ENCODE results near the gene C1orf21.

C1orf21 gene

DNA sequence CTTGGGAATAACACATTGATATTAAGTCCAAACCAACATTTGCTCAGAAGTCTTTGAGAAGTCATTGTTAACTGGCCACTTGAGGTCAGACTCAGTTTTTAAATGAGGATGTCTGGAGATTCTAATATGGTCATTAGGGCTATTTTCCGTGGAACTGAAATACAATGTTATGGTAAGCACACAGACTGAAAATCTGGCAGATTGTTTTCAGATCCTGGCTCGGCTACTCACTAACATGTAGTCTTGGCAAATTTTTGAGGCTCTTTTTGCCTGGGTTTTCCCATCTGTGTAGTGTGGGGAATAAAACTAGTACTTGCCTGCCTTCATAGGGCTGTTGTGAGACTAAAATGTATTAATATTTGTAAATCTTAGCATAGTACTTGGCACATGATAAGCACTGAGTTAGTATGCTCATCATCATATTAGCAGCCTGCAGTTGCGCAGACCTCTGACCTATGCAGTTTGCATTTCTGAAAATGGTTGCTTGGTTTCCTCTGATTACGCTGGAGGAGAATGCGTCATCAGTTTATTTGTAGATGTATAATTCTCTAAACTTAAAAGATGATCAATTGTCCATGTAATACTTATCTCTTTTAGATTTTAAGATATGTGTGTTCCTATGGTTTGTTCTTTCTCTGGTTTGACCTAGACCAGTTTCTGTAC, 100.8 kb downstream of the C1orf21 start:
- no peak overlapping the region for H3K4me3 ChIP-seq (ENCODE audit: low read length)
- TF ChIP-seq, protein P1, sequence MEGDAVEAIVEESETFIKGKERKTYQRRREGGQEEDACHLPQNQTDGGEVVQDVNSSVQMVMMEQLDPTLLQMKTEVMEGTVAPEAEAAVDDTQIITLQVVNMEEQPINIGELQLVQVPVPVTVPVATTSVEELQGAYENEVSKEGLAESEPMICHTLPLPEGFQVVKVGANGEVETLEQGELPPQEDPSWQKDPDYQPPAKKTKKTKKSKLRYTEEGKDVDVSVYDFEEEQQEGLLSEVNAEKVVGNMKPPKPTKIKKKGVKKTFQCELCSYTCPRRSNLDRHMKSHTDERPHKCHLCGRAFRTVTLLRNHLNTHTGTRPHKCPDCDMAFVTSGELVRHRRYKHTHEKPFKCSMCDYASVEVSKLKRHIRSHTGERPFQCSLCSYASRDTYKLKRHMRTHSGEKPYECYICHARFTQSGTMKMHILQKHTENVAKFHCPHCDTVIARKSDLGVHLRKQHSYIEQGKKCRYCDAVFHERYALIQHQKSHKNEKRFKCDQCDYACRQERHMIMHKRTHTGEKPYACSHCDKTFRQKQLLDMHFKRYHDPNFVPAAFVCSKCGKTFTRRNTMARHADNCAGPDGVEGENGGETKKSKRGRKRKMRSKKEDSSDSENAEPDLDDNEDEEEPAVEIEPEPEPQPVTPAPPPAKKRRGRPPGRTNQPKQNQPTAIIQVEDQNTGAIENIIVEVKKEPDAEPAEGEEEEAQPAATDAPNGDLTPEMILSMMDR (conservative IDR thresholded peaks at IDR 0.05; ENCODE audit: low read depth, low read length) = no peak
- no peak for DNase-seq (ENCODE audit: low read depth)

DNA sequence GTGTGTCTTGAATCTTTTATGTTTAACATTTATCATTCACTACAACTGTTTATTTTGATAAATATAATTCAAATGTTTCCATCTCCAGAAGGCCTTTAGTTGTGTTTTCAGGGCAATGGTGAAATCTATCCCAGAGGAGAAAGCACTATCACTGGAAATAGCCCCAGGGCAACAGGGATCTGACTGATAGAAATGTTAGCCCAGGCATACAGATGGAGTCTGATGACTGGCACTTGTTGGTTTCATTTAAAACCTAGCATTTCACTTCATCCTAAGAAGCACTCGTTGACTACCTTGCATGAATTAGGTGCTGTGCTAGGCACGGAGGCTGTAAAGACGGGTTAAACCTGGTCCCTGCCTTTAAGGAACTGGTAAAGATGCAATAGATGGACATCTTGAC, 103.1 kb downstream of the C1orf21 start:
- no peak overlapping the region for H3K4me3 ChIP-seq (ENCODE audit: low read length)
- DNase-seq (ENCODE audit: low read depth) = no peak
- TF ChIP-seq, protein P1 (conservative IDR thresholded peaks at IDR 0.05; ENCODE audit: low read depth, low read length) = no peak

DNA sequence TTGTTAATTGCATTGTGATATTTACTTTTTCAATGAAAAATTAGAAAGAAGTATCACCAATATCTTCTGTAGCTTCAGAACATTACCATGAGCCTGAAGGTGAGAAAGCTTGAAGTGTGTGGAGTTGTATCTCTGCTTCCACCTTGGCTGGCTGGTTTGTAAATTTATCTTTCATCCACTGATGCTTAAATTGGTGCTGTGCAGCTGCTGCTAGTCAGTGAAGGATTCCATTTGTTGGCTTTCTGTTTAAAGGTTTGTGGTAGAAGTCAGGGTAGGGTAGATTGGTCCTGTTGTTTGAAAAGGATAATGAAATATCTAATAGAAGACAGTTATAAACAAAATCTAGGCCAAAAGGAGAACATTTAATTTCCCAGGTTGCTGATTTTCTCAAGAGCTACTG, 105.7 kb downstream of the C1orf21 start:
- TF ChIP-seq, protein P1 (conservative IDR thresholded peaks at IDR 0.05; ENCODE audit: low read depth, low read length) = no peak
- DNase-seq (ENCODE audit: low read depth) = no peak
- H3K4me3 ChIP-seq (ENCODE audit: low read length) = no peak overlapping the region

DNA sequence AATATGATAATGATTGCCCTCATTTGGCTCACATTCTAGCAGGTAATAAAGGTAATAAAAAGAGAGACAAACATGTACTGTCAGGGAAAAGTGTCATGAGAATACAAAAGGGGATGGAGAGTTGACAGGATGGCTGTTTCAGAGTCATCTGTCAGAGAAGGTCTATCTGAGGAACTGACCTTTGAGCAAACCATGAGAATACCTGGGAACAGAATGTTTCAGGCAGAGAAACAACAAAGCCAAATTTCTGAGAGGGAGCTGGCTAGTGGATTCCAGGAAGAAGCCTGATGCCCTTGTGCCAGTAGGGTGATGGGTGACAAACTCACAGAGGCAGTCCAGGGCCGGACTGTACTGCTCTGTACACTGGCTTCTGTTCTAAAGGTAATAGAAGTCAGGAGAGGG, 107.2 kb downstream of the C1orf21 start:
- H3K4me3 ChIP-seq (ENCODE audit: low read length) = no peak overlapping the region
- no peak for DNase-seq (ENCODE audit: low read depth)
- TF ChIP-seq, protein P1 (conservative IDR thresholded peaks at IDR 0.05; ENCODE audit: low read depth, low read length) = no peak

DNA sequence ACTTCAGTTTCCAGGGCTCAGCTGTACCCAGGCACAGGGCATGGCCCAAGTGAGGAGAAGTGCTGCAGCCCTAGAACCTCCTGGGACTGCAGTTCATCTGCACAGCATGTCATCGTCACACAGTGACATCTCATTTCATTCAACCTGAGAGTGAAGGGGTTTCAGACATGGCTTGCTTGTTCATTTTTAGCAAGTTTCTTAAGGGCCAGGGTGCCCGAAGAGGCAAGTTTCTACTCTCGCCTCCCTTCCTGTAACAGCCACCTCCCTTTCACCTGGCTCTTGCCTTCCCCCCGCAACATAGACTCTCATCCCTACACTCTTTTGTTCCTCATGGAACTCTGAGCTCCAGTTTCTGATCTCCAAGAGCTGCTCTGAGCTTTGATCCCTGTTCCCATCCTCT, 108.1 kb downstream of the C1orf21 start:
- TF ChIP-seq, protein P1 (conservative IDR thresholded peaks at IDR 0.05; ENCODE audit: low read depth, low read length) = no peak
- DNase-seq (ENCODE audit: low read depth) = no peak

DNA sequence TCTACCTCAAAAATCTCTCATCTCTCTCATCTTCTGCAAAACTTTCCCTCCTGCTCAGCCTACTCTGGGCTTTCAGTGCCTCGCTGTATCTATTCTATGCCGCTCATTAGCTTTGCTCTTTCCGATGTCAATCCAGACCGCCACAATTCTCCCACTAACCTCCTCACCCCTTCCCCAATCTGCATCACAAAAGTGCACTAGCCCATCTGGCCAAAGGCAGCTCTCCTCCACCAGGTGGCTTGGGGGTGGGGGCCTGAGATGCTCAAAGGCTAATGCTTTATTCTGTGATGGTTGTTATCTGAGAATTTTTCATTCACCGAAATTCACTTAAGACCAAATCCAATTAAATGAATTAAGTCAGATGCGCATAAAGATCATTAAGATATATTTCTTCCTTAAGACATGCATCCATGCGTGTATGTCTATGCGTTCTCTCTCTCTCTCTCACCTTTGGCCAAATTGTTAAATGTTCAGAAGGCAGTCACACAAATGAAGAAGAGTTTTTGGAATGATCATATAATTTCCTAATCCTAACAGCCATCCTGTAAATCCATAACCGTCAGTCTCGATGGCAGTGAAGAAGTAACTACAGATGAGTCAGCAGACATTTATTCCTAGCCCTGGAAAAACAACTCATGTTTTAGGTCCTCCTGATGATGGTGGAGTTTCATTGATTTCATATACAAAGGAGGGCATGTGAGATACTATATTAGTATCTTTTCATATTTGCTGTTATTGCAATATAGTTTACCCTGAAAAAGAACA, 111.3 kb downstream of the C1orf21 start:
- TF ChIP-seq, protein P1 (conservative IDR thresholded peaks at IDR 0.05; ENCODE audit: low read depth, low read length) = no peak
- DNase-seq (ENCODE audit: low read depth) = no peak
- H3K4me3 ChIP-seq (ENCODE audit: low read length) = no peak overlapping the region

More for the DNA sequence above, 108.1 kb downstream of the C1orf21 start:
- H3K4me3 ChIP-seq (ENCODE audit: low read length) = no peak overlapping the region

DNA sequence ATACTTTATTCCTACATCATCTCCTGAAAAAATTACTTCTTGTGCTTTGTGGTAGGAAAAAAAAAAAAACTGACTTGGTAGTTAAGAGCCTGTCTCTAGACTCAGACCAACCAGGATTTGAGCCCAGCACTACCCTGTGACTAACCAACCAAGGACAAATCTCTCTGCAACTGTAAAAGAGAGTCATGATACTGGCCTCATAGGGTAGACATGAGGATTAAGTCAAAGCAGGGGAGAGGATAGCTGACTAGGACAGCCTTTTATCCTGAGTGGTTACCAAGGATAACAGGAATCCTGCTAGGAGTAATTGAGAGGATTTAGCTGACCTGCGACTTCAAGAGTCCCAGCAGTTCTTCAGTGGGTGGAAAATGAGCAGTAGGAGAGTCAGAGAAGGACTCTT, 112.8 kb downstream of the C1orf21 start:
- TF ChIP-seq, protein P1 (conservative IDR thresholded peaks at IDR 0.05; ENCODE audit: low read depth, low read length) = no peak
- no peak for DNase-seq (ENCODE audit: low read depth)
- no peak overlapping the region for H3K4me3 ChIP-seq (ENCODE audit: low read length)

Data from retinal pigment epithelial cell (primary cell).